K562 (cell line): ENCODE measurements around the gene TAF1B. TPM values are rescaled to one million over a fixed set of nuclear protein-coding genes. Genes with fewer than 3 reads are reported as not detected.

ENCODE experiments used
- ARID4B ChIP-seq: sonication (generic); formaldehyde crosslinking; IDR thresholded peaks from 2 replicates; pipeline ENCODE4 v1.8.0; 2022; ENCODE audit warnings: mild to moderate bottlenecking, missing genetic modification reagents
- CHAMP1 ChIP-seq: fragments of 450-650 bp; IDR thresholded peaks from 2 replicates; pipeline ENCODE4 v1.6.1; 2016; ENCODE audit warnings: mild to moderate bottlenecking
- CHCHD3 ChIP-seq: fragments of 250-450 bp; sonication (Bioruptor Pico); IDR thresholded peaks from 2 replicates; pipeline ENCODE4 v2.1.2; 2022; ENCODE audit warnings: mild to moderate bottlenecking
- CTCFL ChIP-seq: IDR thresholded peaks from 2 replicates; pipeline ENCODE4 v1.6.1; 2011; ENCODE audit warnings: borderline replicate concordance, low read depth, mild to moderate bottlenecking, moderate library complexity, low read length; ENCODE audit not compliant: insufficient read depth, poor library complexity, severe bottlenecking
- FOXK2 ChIP-seq, 2 experiments: fragments of 450-650 bp; IDR thresholded peaks in 1 of 2; conservative IDR thresholded peaks in 1 of 2; 2 replicates each; pipeline ENCODE4 v1.6.1; 2016; ENCODE audit warnings: low read depth in 2 of 2, mild to moderate bottlenecking in 1 of 2
- L3MBTL2 ChIP-seq: fragments of 450-650 bp; IDR thresholded peaks from 2 replicates; pipeline ENCODE4 v1.6.1; 2016; ENCODE audit warnings: mild to moderate bottlenecking, moderate library complexity
- NR3C1 ChIP-seq: sonication (generic); formaldehyde crosslinking; IDR thresholded peaks from 2 replicates; pipeline ENCODE4 v1.8.1; 2022; ENCODE audit warnings: missing genetic modification reagents
- TBP ChIP-seq: optimal IDR thresholded peaks from 2 replicates; pipeline ENCODE3; 2011; ENCODE audit warnings: low read depth, low read length, improper control_type of control experiment
- TRIM28 ChIP-seq: fragments of 450-650 bp; IDR thresholded peaks from 2 replicates; pipeline ENCODE4 v1.6.1; 2017
- ZNF561 ChIP-seq: fragments of 450-650 bp; formaldehyde crosslinking; conservative IDR thresholded peaks from 2 replicates; pipeline ENCODE4 v1.4.0; 2020; ENCODE audit warnings: mild to moderate bottlenecking, moderate library complexity
- polyA plus RNA-seq, 8 experiments: library from polyadenylated mRNA; depleted of rRNA in 4 of 8; stranded (reverse) in 5 of 8; unstranded in 3 of 8; fragments of >200 nt; fragmentation: Nextera tagmentation in 2 of 8; fragmentation: Illumina TruSeq in 1 of 8; extraction: Ambion mirVana in 2 of 8; extraction: Trizol in 1 of 8; gene quantifications; 2 replicates each; pipeline versions ENCODE4 v1.2.1 to v1.2.3, GENCODE V29; 2011 to 2014; ENCODE audit warnings: inconsistent platforms in 1 of 8, missing spikeins in 1 of 8
- total RNA-seq, 7 experiments: library from RNA; depleted of rRNA in 6 of 7; stranded (reverse); fragments of >200 nt in 6 of 7; fragmentation: Illumina TruSeq in 2 of 7; extraction: Trizol in 2 of 7; gene quantifications; 2 replicates each; pipeline versions ENCODE4 v1.2.1 to v1.2.3, GENCODE V29; 2011 to 2021; ENCODE audit warnings: low replicate concordance in 1 of 7

Gene TAF1B
- total and polyA plus RNA-seq, 9 of the 15 experiments (the other 6 are each of a cell fraction or from before 2014, with no cell fraction given) = 8.8 to 25.1 (median 17.3) TPM

- no peak for TF ChIP-seq ARID4B (CRISPR knock-in tag)
- no peak for TF ChIP-seq NR3C1 (CRISPR knock-in tag)
- TF ChIP-seq CHCHD3 (CRISPR knock-in tag) = no peak
- no peak for TF ChIP-seq ZNF561 (CRISPR knock-in tag)
- no peak for TF ChIP-seq L3MBTL2
- no peak for TF ChIP-seq TBP
- no peak for TF ChIP-seq TRIM28
- TF ChIP-seq FOXK2 (conservative IDR thresholded peaks at IDR 0.05 in 1 of 2, IDR thresholded peaks at IDR 0.05 in 1 of 2; ENCODE audit: low read depth in 2 of 2) = no peak
- TF ChIP-seq CHAMP1 = no peak
- TF ChIP-seq CTCFL = no peak
- TF ChIP-seq, all 486 proteins: peak for 0
These were observed 34.8 kb upstream of the TAF1B start (continued) for GRCh38 chr2:9808334-9809063.
